Hematopoietic multipotent progenitor cell treated with erythropoietin and hydrocortisone succinate and interleukin-3 and kit ligand, for 4 days (in vitro differentiated cells): Measurements from ENCODE around the gene ZFPM1.
"Not testable (repeated sequence)": the region's sequence is repeated elsewhere in the genome, so short reads cannot be mapped to it uniquely, and the experiment has no call there.

Experiments used
- DNase-seq: peaks from one replicate; pipeline ENCODE4 v3.0.0-alpha.2; 2015

The ZFPM1 gene

GRCh38 chr16:88484505-88485365 lies 31.7 kb downstream of the ZFPM1 start:
- DNase-seq = no peak

DNA sequence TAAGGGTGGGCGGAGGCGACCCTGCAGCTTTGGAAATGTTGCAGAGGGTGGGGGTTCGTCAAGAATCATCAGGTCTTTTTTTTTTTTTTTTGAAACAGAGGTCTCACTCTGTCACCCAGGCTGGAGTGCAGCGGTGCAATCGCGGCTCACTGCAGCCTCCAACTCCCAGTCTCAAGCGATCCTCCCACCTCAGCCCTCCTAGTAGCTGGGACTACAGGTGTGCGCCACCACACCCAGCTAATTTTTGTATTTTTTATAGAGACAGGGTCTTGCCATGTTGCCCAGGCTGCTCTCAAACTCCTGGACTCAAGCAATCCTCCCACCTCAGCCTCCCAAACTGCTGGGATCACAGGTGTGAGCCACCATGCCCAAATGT lies 32.3 kb downstream of the ZFPM1 start:
- not testable (repeated sequence) for DNase-seq

GRCh38 chr16:88486398-88487123 lies 33.5 kb downstream of the ZFPM1 start:
- no peak for DNase-seq

- DNase-seq = no peak
Observed at GRCh38 chr16:88487124-88487432, 34.0 kb downstream of the ZFPM1 start.

DNA sequence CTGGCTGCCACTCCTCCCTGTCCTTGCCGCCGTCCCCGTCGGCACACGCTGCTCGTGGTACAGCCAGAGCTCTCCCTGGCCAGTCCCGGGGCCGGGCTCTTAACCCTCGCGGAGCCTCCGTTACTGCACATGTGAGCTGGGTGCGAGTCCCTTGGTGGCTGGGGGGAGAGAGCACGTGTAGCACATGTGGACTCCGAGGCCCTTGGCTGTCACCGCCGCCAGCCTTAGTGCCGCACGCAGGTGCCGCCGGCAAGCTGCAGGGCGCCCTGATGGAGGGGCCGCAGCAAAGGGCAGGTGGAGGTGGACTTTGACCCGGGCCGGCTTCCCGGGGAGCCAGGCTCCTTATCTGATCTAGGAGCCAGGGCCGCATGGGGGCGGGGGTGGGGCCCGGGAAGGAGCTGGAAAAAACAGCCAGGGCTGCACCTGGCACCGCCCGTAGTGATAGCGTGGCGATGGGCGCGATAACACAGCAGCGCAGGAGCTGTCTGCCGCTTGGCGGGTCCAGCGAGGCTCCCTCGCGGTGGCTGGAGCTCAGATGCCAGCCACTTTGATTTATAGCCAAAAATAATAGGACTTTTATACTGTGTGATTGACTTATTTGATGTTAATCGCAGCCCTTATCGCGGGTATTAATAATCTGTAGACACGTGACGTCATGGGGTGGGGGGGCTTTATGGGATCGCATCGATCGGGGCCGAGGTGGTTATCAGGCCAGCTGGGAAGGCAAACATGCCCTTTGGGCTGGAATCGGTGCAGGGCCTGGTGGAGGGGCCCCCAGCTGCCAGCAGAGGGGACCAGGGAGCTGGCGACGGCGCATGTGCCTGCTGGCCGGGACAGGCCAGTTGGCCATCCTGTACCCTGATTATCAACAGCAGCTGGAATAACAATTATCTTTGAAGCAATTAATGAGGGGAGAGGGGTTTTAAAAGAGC lies 35.1 kb downstream of the ZFPM1 start:
- no peak for DNase-seq

DNA sequence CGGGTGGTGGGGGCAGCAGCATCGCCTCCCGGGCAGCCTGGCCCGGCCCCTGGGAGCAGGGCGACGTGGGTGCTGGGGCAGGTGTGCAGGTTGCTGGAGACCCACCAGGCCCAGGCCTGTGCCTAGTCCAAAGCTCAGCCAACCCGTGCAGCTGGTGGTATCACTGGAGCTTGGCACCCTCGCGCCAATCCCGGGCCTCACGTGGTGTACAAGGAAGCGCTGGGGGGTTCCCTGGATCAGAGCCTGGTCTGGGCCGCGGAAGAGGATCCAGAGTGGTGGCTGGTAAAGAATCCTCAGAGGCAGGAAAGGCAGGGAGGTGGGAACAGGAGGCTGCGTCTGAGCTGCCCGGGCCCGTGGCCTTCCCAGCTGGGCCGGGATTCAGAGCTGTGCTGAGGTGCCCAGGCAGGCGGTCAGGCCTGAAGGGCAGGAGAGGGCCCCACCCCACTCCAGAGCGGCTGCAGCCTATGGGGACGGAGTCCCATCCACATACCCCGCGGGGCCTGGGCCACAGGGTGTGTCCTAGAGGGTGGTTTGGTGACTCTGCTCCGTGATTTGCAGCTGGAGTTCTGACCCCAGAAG lies 36.2 kb downstream of the ZFPM1 start:
- DNase-seq = no peak

DNA sequence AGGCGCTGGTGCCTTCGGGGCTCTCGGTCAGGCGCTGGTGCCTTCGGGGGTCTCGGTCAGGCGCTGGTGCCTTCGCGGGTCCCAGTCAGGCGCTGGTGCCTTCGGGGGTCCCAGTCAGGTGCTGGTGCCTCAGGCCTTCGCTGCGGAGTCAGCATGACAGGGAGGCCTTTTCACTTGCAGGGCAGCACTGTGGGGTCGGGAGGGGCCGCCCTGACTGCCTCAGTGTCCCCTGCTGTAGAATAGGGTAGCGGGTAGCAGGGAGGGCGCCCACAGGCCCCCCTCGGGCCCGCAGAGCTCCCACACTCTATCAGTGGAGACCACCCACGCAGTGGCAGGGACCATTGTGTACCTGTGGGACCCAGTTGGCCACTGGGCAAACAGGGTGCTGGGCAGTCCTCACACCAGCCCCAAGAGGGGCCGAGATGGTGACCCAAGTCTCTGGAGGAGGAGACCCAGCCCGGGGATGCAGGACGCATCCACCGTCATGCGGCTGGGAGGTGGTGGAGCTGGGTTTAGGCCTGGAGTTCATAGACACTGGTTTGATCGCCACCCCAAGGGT lies 38.0 kb downstream of the ZFPM1 start:
- no peak for DNase-seq

GRCh38 chr16:88491560-88492310 lies 38.7 kb downstream of the ZFPM1 start:
- DNase-seq = peak; percentile 98

DNA sequence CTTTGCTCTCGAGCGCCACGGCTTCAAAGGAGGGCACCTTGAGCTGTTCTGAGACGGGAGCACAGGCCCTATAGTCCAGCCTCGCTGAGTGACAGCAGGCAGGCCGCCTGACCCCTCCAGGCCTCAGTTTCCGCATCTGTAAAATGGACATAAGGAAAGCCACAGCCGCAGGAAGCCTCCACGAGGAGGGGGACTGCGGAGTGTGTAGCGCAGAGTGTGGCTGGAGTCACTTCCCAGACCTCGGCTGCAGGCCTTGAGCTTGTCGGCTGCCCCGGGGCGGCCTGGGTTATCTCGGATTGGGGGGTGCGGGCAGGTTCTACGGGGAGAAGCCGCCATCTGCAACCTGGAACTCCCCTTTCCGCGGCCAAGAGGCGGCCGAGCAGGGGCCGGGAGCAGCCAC lies 40.8 kb downstream of the ZFPM1 start:
- no peak for DNase-seq

DNA sequence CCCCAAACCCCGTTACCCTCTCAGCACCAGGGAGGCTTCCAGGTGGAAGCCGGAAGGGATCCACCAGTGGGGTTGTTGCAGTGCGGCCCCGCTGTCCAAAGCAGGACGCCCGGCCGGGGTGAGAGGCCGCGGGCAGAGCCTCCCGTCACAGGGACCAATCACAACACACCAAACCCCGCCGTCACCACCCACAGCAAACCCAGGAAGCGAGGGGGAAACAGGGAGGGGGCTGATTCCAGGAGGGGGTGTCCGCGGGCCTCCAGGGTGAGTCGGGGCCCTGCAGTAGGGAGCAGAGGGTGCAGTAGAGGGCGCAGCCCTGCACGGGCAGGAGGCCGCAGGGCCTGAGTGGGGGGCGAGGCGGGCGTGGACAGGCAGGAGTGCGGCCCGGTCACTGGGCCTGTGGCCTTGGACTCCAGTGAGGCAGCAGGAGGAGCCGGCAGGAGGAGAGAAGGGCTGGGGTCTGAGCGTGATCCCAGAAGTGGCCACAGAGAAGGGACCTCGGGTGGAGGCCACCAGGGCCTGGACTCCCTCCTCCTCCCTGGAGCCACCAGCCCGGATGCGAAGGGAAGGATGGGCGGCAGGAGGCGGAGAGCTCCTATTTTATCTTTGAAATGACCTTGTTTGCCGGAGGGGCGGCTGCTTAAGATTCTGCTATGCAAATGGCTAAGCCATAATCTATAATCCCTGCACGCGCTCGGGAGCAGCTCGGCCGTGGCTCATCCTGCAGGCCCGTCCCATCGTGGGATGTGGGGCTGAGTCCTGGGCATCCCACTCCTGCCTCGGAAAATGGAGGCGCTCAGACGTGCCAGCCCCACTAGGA lies 41.5 kb downstream of the ZFPM1 start:
- no peak for DNase-seq

DNA sequence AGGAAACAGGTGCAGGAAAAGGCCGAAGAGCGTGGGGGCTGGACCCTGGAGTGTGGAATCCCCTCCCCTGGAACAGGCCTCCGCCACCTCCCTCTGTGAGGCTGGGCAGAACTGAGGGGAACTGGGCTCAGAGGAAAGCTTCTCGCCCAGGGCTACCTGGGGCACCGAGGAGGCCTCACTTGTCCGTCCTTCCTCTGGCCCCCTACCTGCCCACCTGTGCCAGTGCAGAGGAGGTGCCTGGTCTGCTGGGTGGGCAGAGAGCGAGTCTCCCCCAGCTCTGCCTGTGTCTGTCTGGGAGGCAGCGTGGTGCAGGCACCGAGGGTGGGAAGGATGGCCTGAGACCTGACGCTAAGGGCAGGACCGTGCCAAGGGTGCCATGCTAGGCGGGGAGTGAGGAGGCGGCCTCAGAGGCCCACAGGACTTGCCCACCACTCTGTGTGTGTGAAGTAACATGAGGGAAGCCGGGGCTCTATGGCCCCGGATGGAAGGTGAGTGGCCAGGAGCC lies 42.2 kb downstream of the ZFPM1 start:
- no peak for DNase-seq

DNA sequence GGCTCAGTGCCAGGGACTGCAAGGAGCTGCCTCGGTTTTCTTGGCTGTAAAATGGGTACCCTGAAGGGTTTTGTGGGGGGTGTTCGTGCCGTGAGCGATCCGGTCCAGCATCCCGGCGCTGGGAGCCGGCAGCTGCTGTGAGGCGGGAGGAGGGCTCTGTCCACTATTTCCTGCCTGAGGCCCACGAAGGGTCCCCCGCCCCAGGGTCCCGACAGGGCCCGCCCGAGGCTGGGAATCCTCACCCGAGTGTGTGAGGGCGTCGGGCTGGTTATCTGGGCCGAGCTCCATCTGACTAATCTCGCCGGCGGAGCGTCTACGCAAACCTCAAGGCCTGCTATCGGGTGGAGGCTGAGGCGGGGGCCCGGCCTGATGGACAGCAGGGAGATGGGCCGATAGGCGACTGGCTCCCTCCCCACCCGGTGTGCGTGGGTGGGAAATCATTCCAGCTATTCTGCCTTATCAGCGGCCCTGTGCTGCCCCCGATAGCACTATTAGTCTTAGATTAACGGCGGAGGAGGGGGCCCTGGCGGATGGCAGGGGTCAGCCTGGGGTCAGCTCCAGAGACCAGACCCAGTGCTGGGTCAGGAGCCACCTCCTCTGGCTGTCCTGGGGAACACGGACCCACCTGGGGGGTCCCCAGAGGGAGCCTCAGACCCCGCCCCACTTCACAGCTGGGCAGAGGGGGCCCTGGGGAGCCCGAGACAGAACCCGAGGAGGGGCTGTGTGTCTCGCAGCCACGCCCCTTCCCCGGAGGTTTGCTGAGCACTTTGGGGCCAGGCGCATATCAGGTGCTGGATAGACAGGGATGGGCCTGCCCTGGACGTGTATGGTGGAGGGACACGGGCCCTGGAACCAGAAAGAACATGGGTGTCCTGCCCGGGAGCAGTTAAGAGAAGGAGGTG lies 44.7 kb downstream of the ZFPM1 start:
- peak; percentile 93 for DNase-seq

DNA sequence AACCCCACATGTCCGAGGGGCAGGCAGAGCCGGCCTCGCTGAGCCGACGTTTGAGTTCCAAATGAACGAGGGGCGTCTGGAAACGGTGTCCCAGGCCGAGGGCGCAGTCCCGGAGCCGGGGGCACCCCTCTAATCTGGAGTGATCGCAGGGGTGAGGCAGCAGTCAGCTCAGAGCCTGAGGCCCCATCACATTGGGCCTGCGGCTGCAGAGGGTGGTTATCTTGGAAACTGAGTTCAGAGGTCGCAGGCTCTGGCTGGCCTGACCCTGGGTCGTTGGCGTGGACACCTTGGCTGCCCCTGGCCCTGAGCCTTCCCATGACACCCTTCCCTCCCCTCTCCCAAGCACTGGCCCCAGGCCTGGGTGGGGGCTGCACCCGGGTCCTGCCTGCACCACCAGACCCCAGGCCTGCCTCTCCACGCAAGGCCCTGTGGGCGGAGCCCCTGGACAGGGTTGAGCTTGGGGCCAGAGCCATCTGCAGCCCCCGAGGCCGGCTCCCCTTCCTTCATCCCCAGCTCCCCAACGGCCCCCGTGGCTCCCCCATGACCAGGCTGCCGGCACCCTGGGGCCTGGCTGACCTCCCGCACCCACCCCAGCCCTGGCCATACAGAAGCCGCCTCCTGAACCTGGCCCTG lies 45.6 kb downstream of the ZFPM1 start:
- no peak for DNase-seq

DNA sequence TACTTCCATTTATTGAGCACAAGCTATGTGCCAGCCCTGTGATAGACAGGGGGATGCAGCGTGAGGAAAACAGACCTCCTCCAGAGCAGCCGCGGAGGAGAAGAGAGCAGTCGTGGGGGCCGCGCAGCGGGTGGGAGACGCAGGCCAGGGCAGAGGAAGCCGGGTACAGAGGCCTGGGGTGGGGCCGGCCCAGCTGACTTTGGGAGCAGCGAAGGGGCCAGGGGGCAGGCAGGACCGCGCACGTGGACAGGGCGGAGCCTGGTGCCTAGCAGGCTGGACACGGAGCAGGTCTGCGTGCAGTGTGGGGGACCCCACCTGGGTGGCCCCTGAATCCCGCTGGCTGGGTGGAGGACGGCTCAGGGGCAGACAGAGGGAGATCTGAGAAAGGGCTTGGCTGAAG lies 46.2 kb downstream of the ZFPM1 start:
- DNase-seq = peak; percentile 75

DNA sequence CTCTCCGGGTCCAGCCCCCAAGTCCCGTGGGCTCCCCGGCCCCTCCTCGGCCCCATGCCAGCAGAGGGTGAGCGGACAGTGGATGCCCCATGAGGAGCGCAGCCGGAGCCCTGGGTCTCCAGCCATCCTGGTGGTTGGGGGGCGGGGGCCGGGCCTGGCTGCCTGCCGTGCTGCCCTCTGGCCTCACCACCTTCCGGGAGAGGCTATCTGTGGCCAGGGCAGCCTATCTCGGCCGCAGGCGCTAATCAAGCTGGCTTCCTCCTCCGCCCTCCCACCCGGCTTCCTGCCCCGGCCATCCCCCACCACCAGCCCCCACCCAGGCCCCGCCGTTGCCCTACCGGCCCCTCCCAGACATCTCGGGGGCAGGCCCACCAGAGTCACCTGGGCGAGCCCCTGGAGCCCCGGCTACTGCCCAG lies 46.8 kb downstream of the ZFPM1 start:
- peak; percentile 93 for DNase-seq

DNA sequence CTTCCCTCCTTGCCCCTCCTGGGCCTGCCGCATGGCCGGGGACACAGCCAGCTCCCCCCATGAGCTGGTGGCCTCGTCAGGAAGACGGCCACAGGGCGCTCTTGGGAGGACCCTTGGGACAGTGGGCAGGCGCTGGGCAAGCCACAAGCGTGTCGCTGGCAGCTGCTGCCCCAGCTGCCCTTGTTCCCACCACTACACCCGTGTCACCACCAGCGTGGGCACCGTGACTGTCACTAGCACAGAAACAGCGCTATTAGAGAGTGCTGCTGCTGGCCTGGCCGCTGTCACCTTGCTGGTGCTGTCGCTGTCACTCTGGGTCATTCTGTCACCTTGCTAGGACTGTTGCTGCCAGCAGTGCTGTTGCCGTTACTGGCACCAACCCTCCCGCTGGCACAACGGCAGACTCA lies 47.2 kb downstream of the ZFPM1 start:
- no peak for DNase-seq

- no peak for DNase-seq
Observed at GRCh38 chr16:88502371-88502770, 49.3 kb downstream of the ZFPM1 start.

DNA sequence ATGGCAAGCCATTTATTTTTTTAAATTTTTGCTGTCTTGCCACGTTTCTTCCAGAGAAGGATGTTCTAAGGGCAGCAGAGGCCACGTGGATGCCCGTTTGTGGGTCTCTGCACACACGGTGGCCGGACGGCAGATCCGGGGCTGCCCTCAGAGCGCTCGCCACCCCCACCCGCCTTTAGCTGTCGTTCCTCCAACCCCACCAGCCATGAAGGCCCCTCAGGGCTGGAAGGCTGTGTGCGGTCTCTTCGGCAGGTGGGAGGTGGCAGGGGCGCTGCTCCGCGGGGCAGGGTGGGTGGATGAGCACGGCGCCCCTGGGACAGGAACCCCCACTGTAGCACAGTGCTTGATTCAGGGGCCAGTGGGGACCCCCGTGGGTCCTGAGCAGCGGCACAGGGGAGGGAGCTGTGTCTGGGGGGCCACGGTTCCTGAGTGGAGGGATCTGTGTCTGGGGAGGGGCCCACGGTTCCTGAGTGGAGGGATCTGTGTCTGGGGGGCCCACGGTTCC lies 49.7 kb downstream of the ZFPM1 start:
- no peak for DNase-seq

DNA sequence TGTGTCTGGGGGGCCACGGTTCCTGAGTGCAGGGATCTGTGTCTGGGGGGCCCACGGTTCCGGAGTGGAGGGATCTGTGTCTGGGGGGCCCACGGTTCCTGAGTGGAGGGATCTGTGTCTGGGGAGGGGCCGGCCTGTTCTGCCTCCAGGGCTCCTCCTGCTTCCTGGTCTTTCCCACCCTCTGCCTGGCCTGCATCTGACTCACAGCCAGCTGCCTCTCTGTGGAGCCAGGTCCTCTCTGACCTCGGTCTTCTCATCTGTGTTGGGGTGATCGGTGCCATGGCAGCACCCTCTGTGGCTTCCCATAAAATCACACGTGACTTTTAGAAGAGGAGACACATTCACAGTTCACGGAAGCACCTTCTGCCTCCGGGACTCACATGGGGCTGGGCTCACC lies 50.3 kb downstream of the ZFPM1 start:
- peak; percentile 51 for DNase-seq
